CD4-positive, alpha-beta T cell treated with Interleukin-15 for 4 hours (primary cell): ENCODE measurements around the gene TPRN.

ENCODE experiments used
- DNase-seq: peaks from one replicate; pipeline ENCODE4 v3.0.0-alpha.2; 2020; ENCODE audit warnings: low spot score

TPRN gene

DNA sequence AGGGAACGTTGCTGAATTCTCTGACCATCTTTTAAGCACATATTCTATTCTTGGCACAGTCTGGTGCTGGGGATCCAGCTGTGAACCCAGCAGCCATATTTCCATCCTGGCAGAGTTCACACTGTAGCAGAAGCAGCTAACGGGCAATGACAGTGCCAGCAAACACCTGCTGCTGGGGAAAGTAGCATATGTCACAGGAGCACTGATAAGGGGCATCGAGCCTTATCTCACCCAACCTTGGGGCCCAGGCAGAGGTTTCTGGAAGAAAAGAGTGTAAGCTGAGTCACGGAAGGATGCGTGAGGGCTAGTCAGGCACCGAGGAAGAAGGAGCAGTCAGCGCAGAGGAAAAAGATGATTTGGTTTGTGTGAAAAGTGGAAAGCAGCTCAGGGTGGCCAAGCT, 6.1 kb upstream of the TPRN start:
- DNase-seq: no peak

DNA sequence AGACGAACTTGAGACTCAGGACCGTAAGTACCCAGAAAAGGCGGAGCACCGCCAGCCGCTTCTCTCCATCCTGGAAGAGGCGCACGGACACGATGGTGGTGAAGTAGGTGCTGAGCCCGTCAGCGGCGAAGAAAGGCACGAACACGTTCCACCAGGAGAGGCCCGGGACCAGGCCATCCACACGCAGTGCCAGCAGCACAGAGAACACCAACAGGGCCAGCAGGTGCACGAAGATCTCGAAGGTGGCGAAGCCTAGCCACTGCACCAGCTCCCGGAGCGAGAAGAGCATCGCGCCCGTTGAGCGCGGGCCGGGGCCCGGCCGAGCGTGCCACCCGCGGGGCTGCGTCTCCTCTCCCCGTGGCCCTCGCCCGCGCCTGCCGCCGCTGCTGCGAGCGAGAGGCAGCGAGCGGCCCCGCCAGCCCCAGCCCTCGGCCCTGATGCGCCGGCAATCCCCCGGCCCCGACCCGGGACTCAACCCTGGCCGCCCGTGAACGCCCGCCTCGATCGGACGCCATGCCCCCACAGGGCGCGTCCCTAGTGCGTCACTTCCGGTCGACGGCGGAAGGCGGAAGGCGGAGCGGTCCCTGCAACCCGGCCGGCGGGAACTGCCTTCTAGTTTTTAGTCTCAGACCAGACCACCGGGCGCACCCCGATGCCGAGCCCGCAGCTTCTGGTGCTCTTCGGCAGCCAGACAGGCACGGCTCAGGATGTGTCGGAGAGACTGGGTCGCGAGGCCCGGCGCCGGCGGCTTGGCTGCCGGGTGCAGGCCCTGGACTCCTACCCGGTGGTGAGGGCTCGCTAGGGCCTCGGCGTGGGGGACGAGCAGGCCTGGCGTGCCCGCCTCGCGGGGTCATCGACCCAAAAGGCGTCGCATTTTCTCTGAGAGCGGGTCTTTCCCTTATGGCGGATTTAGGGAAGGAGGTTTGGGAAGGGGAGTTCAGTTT, 4.9 kb upstream of the TPRN start, which contains the start of the genes NDOR1 and TMEM203:
NDOR1 (plus strand) TSS at position 575 of the 944 bp plus-strand sequence; CDS start at position 653, 78 bp downstream.
TMEM203 (minus strand) TSS at position 523 of the 944 bp plus-strand sequence; CDS start at position 289, 234 bp downstream.
- peak; percentile 90 for DNase-seq

DNA sequence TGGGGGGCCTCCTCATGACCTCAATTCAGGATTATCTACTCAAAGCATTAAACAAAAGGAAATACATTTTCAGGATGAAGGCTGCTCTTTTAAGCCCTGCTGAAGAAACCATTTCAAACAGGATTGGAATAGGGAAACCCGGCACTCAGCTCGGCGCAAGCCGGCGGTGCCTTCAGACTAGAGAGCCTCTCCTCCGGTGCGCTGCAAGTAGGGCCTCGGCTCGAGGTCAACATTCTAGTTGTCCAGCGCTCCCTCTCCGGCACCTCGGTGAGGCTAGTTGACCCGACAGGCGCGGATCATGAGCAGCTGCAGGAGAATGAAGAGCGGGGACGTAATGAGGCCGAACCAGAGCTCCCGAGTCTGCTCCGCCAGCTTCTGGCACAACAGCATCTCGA, 4.2 kb upstream of the TPRN start:
- DNase-seq: no peak

DNA sequence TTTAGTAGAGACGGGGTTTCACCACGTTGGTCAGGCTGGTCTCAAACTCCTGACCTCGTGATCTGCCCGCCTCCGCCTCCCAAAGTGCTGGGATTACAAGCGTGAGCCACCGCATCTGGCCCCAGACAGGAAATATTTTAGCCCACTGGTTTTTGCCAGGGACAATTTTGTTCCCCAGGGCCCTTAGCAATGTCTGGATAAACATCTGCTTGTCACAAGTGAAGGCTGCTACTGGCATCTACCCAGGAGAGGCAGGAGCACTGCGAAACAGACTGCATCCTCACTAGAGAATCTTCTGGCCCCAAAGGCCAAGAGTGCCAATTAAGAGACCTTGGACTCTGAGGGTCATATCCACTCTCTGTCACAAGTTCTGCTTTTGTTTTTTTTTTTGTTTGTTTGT, 2.4 kb upstream of the TPRN start:
- DNase-seq: no peak

DNA sequence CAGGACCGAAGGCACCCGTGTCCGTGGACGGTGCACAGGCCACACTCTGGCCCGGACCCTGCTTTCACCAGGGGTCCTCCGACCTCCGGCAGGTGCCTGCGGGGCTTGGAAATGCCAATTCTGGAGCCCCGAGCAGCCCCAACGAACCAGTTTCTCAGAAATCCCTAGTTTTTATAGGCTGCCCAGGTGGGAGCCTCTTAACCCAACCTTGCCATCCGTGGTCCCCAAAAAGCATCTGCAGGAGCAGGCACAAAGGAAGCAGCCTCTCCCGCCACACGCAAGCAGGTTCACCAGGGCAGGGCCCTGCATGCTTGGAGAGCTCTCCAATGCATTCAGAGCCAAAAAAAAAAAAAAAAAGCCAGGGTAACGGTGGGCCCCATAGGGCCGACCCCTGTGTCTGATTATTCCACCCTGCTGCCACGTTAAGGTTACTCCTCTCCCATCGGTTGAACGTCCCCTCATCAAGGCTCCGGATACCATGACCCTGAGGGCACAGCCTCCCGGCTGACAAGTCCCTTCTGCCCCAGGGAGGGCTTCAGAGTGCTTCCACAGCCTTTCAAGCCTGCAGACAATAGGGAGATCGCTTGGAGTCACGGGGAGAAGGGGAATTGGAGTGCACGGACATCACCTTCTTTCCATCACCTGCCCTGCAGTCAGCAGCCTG, 796 bp upstream of the TPRN start:
- DNase-seq: no peak

DNA sequence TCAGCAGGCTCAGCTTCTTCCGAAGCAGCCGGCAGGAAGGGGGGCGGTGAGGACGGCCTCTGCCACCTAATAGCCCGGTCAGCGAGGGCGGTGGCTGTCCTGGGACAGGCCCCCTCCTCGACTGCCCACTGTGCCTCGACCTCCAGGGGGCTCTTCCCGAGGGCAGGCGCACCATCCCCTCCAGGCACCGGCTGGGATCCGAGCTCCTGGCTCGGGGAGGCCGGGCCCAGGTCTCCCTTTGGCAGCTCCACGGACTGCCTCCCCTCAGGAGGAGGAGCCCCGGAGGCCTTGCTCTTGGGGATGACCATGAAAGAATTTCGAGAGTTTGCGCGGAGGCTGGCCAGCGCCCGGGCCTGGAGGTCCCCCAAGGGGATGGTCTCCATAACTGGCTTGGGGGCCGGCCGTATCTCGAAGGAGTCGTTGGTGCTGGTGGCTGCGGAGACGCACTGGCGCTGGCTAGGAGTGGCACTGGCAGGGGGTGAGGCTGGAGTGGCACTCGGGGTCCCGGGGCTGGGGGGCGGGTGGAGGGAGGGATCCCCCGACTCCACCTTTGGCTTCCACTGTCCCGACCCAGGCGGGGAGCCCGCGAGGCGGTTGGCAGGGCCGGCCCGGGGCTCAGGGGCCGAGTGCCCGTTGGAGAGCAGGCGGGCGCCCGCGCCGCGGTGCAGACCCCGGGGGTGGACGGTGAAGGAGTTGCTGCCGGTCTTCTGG, 975 bp downstream of the TPRN start:
- DNase-seq: no peak

DNA sequence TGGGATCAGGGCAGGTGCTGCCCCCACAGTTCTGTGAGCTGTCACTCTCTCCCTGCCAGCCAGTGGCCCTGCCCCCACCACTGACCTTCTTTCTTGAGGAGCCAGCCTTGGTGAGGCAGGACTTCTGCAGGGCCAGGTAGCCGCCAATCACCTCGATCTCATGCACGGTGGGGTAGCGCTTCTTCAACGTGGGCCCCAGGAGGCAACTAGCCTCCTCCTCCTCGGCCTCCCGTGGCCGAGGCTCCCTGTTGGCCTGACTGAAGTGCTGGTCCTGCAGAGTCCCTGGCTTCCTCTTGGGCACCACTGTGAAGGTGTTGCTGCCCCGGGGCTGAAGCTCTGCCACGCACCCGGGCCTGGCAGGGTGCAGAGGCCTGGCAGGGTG, 1.6 kb downstream of the TPRN start:
- no peak for DNase-seq

DNA sequence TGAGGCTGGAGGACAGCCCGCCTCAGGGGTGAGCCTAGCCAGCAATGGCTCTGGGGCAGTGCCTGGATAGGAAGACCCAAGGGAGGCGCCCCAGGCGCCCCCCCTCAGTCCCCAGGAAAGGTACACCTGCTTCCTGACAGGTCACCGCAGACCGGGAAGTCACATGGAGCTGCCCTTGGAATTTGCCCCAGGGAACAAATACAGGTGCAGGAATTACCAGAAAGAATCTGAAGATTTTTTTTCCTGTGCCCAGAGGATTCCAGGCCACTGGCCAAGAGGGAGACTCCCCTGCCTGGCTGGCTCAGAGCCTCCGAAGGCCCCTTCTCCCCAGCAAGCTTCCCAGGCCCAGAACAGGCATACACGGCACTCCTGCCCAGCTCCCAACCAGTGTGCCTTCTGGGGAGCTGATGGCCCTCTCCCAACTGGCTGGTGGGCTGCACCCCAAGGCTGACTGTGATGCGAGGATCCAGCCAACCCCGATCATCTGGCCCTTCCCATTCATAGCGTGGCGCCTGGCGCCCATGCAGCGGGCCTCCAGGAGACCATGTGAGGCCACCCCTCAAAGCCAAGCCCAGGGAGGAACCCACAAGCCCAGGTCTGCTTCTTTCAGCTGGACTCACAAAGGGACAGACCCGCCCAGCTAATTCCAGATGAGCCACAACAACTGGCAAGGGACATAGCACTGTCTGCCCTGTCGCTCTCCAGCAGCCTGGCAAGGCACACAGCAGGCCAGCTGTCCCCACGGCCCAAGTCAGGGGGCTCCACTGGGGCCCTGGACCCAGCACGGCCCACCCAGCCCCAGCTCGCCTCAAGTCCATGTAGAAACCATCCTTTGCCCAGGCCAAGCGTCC, 2.3 kb downstream of the TPRN start:
- no peak for DNase-seq

DNA sequence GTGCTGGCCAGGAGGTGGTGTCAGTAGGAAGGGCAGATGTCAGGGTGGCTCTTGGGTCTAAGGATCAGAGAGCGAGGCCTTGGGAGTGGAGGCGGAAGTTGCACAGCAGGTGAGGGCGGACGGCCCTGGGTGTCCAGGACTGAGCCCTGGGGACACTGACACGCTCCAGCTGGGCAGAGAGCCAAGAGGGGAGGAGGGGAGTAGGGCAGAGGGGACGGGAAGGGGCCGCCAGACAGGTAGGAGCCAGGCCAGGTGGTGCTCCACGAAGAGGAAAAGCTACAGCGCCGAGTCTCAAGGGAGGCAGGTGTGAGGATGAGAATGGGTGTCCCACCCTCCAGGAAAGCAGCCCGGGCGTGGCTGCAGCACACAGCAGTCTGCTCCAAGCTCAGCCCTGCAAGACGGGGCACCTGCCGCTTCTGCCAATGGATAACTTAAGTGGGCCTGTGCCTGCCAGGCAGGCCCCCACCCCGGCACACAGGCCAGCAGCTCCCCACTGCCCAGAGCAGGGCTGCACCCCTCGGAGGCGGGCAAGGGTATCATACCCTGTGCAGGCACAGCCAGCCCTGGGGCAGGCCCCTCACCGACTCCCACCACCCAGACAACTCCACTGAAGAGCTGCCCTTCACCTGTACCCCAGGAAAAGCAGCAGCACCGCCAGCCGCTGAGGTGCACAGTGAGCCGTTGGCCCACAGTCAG, 4.9 kb downstream of the TPRN start:
- DNase-seq: no peak

DNA sequence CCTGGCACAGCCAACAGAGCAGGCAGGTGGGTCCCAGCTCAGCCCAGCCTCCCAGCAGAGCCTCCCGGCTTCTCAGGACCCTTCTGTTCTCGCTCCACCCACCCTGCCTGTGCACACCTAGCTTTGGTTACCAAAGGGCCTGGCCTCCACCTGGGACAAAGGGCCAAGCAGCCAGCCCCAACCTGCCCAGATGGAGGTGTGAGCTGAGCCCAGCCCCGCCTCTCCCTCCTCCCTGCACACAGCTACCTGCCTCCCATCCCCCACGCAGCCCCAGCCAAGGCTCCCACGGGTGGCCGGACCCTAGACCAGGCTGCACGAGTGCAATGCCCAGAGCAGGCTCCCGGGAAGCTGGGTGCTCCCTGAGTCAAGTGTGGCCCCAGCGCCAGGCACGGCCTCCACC, 5.6 kb downstream of the TPRN start:
- DNase-seq: no peak

DNA sequence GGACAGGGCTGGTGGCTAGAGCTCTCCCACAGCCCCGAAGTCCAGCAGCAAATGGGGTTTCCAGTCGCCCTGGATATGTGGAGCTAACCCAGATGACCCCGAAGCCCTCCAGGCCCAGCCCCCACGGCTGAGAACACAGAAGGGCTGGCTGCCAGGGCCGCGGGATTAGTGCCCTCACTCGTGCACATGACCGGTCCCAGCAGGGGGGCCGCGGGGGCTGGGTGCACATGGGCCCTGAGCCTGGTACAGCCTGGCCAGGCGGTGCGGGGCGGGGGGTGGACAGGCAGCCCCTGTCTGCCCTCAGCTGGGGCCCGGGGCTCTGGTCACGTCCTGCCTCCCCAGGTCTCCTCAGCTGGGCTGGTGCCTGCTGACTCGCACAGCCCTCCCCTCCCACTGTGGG, 6.2 kb downstream of the TPRN start:
- DNase-seq: no peak

DNA sequence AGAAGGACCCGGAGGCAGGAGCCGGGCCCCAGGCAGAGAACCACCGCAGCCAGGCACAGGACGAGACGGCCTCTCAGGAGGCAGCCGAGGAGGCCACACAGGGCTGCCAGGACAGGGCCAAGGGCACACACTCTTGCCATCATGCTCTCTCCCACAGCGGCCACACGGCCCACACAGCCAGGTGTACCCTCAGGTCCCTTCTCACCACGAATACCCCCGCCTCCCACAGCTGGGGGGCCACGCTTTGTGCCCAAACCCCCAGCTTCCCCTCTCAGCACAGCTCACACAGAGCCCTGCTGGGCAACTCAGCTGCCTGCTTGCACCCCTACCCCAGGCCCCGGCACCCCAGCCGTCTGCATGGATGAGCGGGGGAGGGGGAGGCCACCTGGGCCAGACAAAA, 6.8 kb downstream of the TPRN start:
- DNase-seq: no peak

DNA sequence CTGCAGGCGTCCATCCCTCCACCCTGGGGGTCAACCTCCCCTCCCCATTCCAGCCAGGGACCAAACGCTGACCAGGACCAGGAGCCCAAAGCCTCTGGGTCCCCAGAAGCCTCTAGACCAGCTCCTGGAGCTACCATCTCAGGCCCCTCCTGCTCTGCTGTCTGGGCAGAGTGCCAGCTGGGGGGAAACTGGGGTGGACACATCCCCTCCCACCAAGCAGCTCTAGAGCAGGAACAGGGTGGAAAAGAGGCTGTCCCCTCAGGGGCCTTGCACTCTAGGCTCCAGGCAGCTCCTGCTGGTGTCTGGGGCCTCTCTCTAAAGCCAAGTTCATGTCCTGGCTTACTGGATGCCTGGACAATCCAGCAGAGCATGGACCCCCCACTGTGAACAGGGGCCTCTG, 7.7 kb downstream of the TPRN start:
- DNase-seq: no peak

DNA sequence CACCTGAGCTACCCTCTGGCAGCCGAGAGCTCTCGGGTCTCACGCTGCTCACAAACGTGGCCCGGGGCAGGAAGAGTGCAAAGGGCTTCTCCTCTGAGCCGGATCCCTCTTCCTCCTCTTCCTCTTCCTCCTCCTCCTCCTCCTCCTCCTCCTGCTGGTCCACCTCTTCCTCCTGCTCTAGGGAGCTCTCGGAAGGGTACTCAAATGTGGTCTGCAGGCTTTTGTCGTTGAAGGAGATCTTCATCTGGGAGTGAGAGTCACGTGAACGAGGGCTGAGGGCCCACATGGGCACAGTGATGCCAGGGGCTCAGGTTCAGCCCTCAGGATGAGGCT, 8.1 kb downstream of the TPRN start:
- DNase-seq: no peak

DNA sequence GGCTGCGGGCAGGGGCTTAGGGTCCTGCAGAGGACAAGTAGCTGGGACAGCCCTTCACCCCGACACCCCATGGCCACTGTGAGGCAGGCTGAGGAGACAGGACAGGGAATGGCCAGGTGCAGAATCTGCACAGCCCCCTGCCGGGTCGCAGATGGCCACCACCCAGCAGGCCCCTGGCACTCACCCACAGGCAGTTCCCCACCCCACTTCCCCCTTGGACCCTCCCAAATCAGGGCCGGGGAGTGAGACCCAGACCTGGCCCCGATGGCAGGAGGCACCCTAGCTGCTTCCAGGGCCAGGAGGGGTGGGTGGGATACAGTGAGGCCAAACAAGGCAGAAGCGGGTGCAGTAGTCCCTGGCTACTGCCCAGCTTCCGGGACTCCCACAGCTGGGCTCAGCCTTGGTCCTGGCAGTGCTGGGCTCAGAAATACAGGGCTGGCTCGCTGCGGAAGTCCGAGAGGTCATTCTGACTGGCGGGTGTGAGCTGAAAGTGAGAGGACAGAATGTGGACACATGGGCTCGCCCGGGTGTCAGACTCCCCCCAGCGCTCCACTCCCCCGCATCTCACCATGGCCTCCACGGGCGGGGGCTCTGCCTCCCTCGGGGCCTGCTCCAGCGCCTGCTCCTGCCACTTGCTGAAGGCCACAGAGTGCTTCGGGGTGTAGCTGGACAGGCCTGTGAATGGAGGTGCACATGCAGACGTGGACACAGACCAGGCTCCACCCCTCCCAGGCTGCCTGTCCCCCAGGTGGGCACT, 8.7 kb downstream of the TPRN start:
- no peak for DNase-seq

DNA sequence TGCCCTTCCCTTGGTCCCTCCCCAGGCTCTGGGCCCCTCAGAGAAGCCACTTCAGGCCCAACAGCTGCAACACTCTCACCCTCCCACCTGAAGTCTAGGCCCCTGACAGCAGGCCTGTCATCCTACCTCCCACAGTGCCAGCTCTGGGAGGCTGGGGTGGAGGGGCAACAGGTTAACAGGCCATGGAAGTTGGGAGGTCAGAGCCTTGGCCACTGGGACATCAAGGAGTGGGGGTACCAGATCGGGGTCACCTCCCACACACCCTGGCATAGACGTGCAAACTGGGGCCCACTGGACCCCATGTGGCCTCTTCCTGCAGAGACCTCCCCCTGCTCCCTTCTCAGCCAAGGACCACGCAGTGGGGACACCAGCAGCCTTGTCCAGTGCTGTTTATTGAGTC, 9.3 kb downstream of the TPRN start:
- DNase-seq: no peak

DNA sequence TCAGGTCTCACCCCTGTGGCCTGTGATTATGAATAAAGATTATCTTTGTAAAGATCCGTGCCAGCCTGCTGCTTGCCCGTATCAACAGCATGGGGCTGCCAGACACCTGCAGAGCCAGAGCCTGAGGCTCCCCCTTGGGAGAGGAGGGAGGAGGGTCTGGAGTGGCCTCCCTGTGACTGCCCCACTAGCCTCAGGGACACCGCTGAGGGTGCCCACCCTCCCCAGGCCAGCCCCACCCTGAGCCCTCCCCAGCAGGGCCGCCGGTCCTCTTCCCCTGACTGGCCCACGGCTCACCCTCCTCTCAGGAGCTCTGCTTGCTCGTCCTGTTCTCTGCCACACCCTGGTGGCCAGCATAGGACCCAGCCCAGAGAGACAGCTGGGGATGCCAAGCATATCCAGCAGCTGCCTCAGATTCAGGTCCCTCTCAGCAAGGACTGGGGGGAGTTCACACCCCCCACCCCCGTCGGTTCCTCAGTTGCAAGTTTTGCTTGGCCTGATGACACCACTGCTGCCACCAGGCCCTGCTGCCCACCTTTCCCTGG, 10.2 kb downstream of the TPRN start:
- DNase-seq: no peak

DNA sequence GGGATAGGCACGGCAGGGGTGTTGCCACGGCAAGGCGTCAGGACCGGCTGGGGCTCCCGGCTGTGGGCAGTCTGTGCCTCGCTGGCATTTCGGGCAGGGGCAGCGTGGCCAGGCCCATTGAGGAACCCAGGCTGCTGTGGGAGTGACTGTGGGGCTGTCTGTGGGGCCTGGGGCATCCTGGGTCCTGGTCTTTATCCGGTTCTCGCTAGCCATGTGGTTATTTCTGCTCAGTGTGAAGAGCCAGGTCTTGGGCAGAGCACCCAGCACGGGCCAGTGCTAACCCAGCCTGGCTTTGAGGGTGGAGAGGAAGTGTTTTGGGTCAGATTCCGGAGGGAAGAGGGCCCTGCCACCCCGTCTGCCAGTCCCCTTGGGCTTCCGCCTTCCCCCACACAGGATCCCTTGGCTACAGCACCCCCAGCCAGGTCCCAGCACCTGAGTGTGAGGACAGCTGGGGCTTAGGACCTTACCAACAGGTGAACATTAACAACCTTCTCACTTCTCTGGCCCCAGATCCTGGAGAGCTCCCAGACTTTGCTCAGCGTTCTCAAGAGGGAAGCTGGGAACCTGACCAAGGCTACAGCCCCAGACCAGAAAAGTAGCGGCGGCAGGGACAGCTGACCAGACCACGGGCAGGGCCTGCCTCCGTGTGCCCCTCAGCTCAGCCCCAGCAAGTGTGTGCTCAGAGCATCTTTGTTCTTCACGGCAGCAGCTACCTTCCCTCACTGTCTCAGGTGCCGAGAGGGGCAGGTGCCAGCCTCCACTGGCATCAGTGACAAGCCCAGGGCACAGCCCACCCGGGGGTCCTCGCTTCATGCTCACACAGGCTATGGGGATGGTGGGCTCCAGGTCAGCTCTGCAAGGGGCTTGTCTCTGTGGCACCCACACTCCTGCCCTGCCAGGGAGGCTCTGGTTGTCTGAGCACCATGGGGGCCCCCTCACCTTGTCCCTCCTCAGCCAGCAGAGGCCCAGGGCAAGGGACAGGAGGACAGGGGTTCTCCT, 10.9 kb downstream of the TPRN start:
- no peak for DNase-seq
